ENCODE results near the gene CYP4F11. TPM values are rescaled to one million over a fixed set of nuclear protein-coding genes. Genes with fewer than 3 reads are reported as not detected.

Gene CYP4F11
- total and polyA plus RNA-seq, 2 experiments from 2014 or later: not detected

DNA sequence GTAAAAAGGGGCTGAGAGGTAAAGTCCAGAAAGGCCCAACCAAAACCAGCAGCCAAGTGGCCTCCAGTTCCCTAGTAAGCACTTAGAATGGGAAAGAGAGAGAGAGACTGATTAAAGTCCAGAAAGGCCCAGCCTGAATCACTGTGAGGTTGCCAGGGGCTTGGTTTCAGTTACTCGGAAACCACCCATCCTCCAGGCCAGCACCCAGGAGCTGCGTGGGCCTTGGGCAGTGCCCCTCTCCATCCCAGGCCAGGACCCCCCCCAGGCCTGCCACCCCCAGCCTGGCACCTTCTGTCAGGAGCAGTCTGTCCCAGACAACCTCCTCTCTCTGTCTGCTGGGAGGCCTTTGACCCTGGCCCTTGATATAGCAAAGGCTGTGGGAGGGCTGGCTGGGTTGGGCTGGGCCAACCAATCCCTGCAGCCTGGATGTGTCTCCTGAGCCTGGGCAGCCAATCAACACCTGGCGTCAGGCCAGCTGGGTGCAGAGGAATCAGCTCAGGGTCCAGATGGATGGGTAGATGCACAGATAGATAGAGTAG lies 36.5 kb downstream of the CYP4F11 start, which contains the start of gene CYP4F2 (continued):
- TF ChIP-seq, protein P1, sequence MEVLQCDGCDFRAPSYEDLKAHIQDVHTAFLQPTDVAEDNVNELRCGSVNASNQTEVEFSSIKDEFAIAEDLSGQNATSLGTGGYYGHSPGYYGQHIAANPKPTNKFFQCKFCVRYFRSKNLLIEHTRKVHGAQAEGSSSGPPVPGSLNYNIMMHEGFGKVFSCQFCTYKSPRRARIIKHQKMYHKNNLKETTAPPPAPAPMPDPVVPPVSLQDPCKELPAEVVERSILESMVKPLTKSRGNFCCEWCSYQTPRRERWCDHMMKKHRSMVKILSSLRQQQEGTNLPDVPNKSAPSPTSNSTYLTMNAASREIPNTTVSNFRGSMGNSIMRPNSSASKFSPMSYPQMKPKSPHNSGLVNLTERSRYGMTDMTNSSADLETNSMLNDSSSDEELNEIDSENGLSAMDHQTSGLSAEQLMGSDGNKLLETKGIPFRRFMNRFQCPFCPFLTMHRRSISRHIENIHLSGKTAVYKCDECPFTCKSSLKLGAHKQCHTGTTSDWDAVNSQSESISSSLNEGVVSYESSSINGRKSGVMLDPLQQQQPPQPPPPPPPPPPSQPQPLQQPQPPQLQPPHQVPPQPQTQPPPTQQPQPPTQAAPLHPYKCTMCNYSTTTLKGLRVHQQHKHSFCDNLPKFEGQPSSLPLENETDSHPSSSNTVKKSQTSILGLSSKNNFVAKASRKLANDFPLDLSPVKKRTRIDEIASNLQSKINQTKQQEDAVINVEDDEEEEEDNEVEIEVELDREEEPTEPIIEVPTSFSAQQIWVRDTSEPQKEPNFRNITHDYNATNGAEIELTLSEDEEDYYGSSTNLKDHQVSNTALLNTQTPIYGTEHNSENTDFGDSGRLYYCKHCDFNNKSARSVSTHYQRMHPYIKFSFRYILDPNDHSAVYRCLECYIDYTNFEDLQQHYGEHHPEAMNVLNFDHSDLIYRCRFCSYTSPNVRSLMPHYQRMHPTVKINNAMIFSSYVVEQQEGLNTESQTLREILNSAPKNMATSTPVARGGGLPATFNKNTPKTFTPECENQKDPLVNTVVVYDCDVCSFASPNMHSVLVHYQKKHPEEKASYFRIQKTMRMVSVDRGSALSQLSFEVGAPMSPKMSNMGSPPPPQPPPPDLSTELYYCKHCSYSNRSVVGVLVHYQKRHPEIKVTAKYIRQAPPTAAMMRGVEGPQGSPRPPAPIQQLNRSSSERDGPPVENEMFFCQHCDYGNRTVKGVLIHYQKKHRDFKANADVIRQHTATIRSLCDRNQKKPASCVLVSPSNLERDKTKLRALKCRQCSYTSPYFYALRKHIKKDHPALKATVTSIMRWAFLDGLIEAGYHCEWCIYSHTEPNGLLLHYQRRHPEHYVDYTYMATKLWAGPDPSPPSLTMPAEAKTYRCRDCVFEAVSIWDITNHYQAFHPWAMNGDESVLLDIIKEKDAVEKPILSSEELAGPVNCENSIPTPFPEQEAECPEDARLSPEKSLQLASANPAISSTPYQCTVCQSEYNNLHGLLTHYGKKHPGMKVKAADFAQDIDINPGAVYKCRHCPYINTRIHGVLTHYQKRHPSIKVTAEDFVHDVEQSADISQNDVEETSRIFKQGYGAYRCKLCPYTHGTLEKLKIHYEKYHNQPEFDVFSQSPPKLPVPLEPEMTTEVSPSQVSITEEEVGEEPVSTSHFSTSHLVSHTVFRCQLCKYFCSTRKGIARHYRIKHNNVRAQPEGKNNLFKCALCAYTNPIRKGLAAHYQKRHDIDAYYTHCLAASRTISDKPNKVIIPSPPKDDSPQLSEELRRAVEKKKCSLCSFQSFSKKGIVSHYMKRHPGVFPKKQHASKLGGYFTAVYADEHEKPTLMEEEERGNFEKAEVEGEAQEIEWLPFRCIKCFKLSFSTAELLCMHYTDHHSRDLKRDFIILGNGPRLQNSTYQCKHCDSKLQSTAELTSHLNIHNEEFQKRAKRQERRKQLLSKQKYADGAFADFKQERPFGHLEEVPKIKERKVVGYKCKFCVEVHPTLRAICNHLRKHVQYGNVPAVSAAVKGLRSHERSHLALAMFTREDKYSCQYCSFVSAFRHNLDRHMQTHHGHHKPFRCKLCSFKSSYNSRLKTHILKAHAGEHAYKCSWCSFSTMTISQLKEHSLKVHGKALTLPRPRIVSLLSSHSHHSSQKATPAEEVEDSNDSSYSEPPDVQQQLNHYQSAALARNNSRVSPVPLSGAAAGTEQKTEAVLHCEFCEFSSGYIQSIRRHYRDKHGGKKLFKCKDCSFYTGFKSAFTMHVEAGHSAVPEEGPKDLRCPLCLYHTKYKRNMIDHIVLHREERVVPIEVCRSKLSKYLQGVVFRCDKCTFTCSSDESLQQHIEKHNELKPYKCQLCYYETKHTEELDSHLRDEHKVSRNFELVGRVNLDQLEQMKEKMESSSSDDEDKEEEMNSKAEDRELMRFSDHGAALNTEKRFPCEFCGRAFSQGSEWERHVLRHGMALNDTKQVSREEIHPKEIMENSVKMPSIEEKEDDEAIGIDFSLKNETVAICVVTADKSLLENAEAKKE (CRISPR knock-in tag; IDR thresholded peaks at IDR 0.05): no peak

DNA sequence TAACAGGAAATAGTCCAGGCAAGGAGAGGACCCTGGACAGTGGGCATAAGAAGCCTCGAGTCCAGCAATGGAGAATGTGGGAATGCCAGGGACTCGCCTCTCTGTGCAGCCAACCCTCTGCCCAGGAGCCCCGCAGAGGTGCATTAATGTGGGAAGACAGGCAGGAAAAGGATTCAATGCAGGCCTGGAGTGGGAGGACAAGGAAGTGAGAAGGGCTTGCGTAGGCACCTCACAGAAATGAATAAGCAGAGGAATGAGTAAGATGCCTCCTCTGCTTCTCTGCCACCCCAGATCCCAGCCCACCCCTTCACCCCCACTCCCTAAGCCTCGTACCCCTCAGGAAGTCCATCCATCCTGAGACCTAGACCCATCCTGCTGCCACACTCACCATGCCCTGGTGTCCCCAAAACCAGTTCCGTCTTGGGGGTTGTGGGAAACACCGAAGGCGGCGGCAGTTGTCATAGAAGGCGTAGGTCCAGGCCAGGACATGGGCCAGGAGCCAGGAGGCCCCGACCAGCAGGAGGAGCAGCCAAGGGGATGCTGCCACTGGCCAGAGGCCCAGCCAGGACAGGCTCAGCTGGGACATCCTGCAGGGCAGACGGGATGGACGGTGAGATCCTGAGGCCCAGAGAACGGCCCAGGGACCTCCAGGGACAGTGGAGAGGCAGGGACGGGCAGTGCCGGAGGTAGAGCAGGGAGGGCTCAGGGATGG lies 37.1 kb downstream of the CYP4F11 start:
- Mint-ChIP-seq H3K27ac (no peak overlapping the region), H3K27me3 (ENCODE audit: insufficient read depth, low read depth, poor library complexity) (peaks cover 8% of the 10 kb centered on the region), H3K36me3 (ENCODE audit: low read depth) (peaks cover 40% of the 10 kb centered on the region), H3K4me1 (no peaks in the 10 kb centered on the region), H3K9me3 (peaks cover 92% of the 10 kb centered on the region), H3K4me3 (no peak overlapping the region)
- Histone ChIP-seq H3K27me3 (ENCODE audit: insufficient read depth) (no peaks in the 10 kb centered on the region), H3K9me2 (ENCODE audit: insufficient read depth) (no peaks in the 10 kb centered on the region), H2AFZ (no peak overlapping the region), H3F3A (replicated peaks; ENCODE audit: low read depth) (no peaks in the 10 kb centered on the region), H3K79me2 (replicated peaks; ENCODE audit: insufficient read depth) (no peaks in the 10 kb centered on the region), H4K20me1 (replicated peaks; ENCODE audit: insufficient read depth) (no peaks in the 10 kb centered on the region), H3K4me2 (no peak overlapping the region), H3K27ac (ENCODE audit: low read depth) (no peak overlapping the region), H3K4me3 (no peak overlapping the region), H3K4me1 (ENCODE audit: insufficient read depth) (no peaks in the 10 kb centered on the region), H3K36me3 (ENCODE audit: insufficient read depth) (no peaks in the 10 kb centered on the region)
- TF ChIP-seq, protein P1 (CRISPR knock-in tag; IDR thresholded peaks at IDR 0.05): no peak
- TF ChIP-seq POLR2AphosphoS5 (IDR thresholded peaks at IDR 0.05; ENCODE audit: low read depth): no peak
- DNase-seq (ENCODE audit: low spot score) (no peak), ATAC-seq (no peak)

Data from GM23338 (cell line).